OCI-LY7 (cell line): ENCODE results near the gene ALKAL2. TPM values are rescaled to one million over a fixed set of nuclear protein-coding genes. Genes with fewer than 3 reads are reported as not detected.

Experiments used
- BruUV-seq: library from RNA; stranded (reverse); fragments of 400-500 nt; replicated peaks from 2 replicates; lab custom pipeline; 2021; lab: Mats Ljungman, UMichigan
- CTCF ChIA-PET: fragments of 300-600 bp; sonication (Branson Sonifier 250); formaldehyde crosslinking; loops from one replicate; lab custom pipeline; 2022; ENCODE audit warnings: antibody characterized with exemption; ENCODE audit not compliant: unreplicated experiment; lab: Charles Lee
- POLR2A ChIA-PET: fragments of 300-600 bp; sonication (Branson Sonifier 250); formaldehyde crosslinking; loops from one replicate; lab custom pipeline; 2022; ENCODE audit warnings: antibody characterized with exemption; lab: Charles Lee
- DNase-seq: peaks from one replicate; pipeline ENCODE4 v3.0.0-alpha.2; 2015; ENCODE audit warnings: low spot score
- H2AFZ ChIP-seq: fragments of 200-600 bp; sonication (generic), shearing (Covaris generic); 2 replicates; pipeline ENCODE4 v1.6.1; 2014; ENCODE audit warnings: mild to moderate bottlenecking, antibody characterized with exemption, low read length, moderate library complexity
- H3K27ac ChIP-seq: fragments of 200-600 bp; sonication (generic); 2 replicates; pipeline ENCODE4 v1.5.1; 2014; ENCODE audit warnings: mixed run types, low read depth, mild to moderate bottlenecking, moderate library complexity, low read length, inconsistent platforms; ENCODE audit not compliant: poor library complexity, severe bottlenecking
- H3K36me3 ChIP-seq: fragments of 200-600 bp; sonication (generic); 2 replicates; pipeline ENCODE4 v1.6.1; 2014; ENCODE audit warnings: mild to moderate bottlenecking, antibody characterized with exemption, low read length, moderate library complexity, mixed read lengths; ENCODE audit not compliant: insufficient read depth
- H3K4me1 ChIP-seq: fragments of 200-600 bp; sonication (generic); 2 replicates; pipeline ENCODE4 v1.5.1; 2014; ENCODE audit warnings: mild to moderate bottlenecking, low read length; ENCODE audit not compliant: insufficient read depth, poor library complexity, severe bottlenecking
- H3K4me2 ChIP-seq: fragments of 200-600 bp; sonication (generic); 2 replicates; pipeline ENCODE4 v1.6.1; 2014; ENCODE audit warnings: mild to moderate bottlenecking, low read length
- H3K4me3 ChIP-seq: fragments of 200-600 bp; sonication (generic); 2 replicates; pipeline ENCODE4 v1.5.1; 2014; ENCODE audit warnings: mild to moderate bottlenecking, low read depth, low read length; ENCODE audit not compliant: poor library complexity, severe bottlenecking
- H3K79me2 ChIP-seq: fragments of 200-600 bp; sonication (generic); 2 replicates; pipeline ENCODE4 v1.6.1; 2016; ENCODE audit warnings: low read depth, mild to moderate bottlenecking, low read length, moderate library complexity, mixed read lengths; ENCODE audit not compliant: insufficient read depth
- H3K9me2 ChIP-seq: fragments of 200-600 bp; sonication (generic); 2 replicates; pipeline ENCODE4 v1.6.1; 2016; ENCODE audit warnings: mild to moderate bottlenecking, low read length, mixed read lengths; ENCODE audit not compliant: insufficient read depth
- H3K9me3 ChIP-seq: fragments of 200-600 bp; sonication (generic); 2 replicates; pipeline ENCODE4 v1.6.1; 2014; ENCODE audit warnings: mild to moderate bottlenecking, mixed run types, low read length, mixed read lengths
- H4K20me1 ChIP-seq: fragments of 200-600 bp; sonication (generic); 2 replicates; pipeline ENCODE4 v1.6.1; 2014; ENCODE audit warnings: mild to moderate bottlenecking, antibody characterized with exemption, low read length, moderate library complexity, mixed read lengths; ENCODE audit not compliant: insufficient read depth
- CTCF ChIP-seq: fragments of 200-600 bp; sonication (generic); conservative IDR thresholded peaks from 2 replicates; pipeline ENCODE4 v1.5.1; 2014; ENCODE audit warnings: mild to moderate bottlenecking, antibody characterized with exemption, low read length, moderate library complexity, mixed read lengths
- EZH2phosphoT487 ChIP-seq: fragments of 200-600 bp; sonication (generic); IDR thresholded peaks from 2 replicates; pipeline ENCODE4 v1.6.1; 2018; ENCODE audit warnings: low read depth, borderline replicate concordance, mild to moderate bottlenecking, mixed run types, antibody characterized with exemption, low read length, moderate library complexity, mixed read lengths
- intact Hi-C: fragments of 100-400 bp; cut with micrococcal nuclease; formaldehyde crosslinking; loops from one replicate; pipeline ENCODE4 v1.10.0; 2022; ENCODE audit not compliant: unreplicated experiment
- total RNA-seq, 2 experiments: library from RNA; depleted of rRNA in 1 of 2; stranded (reverse); fragments of >200 nt in 1 of 2; shearing (Covaris generic) in 1 of 2; gene quantifications; 2 replicates each; pipeline ENCODE4 v1.2.3, GENCODE V29; 2014 to 2022

The ALKAL2 gene
- total RNA-seq, 2 experiments from 2014 or later, result not detected

GRCh38 chr2:332592-332991 is 44.7 kb upstream of the ALKAL2 start:
- Histone ChIP-seq H3K4me2 (no peak overlapping the region), H3K9me3 (no peaks in the 10 kb centered on the region), H3K4me3 (no peak overlapping the region), H4K20me1 (no peaks in the 10 kb centered on the region), H3K27ac (no peak overlapping the region), H3K79me2 (no peaks in the 10 kb centered on the region), H3K36me3 (no peaks in the 10 kb centered on the region), H2AFZ (no peak overlapping the region), H3K9me2 (no peaks in the 10 kb centered on the region), H3K4me1 (no peaks in the 10 kb centered on the region)
- BruUV-seq, result no TSS peak
- intact Hi-C loops, result no loop called here
- CTCF ChIA-PET, result no interaction called here
- DNase-seq, result no peak
- TF ChIP-seq CTCF (peak; percentile 61), EZH2phosphoT487 (no peak)
- POLR2A ChIA-PET, result no interaction called here

GRCh38 chr2:328761-329160 is 40.9 kb upstream of the ALKAL2 start:
- H3K27ac ChIP-seq, result no peak overlapping the region

More at GRCh38 chr2:328761-329160, 40.9 kb upstream of the ALKAL2 start:
- no peak for DNase-seq
- Histone ChIP-seq H3K4me3 (no peak overlapping the region), H3K9me2 (no peaks in the 10 kb centered on the region), H3K79me2 (no peaks in the 10 kb centered on the region), H2AFZ (no peak overlapping the region), H4K20me1 (no peaks in the 10 kb centered on the region), H3K4me1 (no peaks in the 10 kb centered on the region), H3K9me3 (no peaks in the 10 kb centered on the region), H3K4me2 (no peak overlapping the region), H3K36me3 (no peaks in the 10 kb centered on the region)
- TF ChIP-seq EZH2phosphoT487, result no peak
- no peak for TF ChIP-seq CTCF
- POLR2A ChIA-PET, result no interaction called here
- CTCF ChIA-PET, result no interaction called here
- intact Hi-C loops, result no loop called here
- no TSS peak for BruUV-seq
